Ovary (tissue), 9 donors: ENCODE results near the gene BBS9. TPM values are rescaled to one million over a fixed set of nuclear protein-coding genes. Genes with fewer than 3 reads are reported as not detected.

ENCODE experiments used
- DNase-seq, 5 donors: peaks; one replicate each; pipeline ENCODE4 v3.0.0-alpha.2; 2019 to 2020
- H3K27ac ChIP-seq, 2 donors: fragments of 200-600 bp; one replicate each; pipeline versions ENCODE4 v1.5.1 to v1.8.0; 2019 to 2022
- H3K27me3 ChIP-seq: fragments of 200-600 bp; one replicate; pipeline ENCODE4 v1.8.0; 2022
- H3K36me3 ChIP-seq: fragments of 200-600 bp; sonication (generic); one replicate; pipeline ENCODE4 v1.5.1; 2019
- H3K4me1 ChIP-seq: one replicate; pipeline ENCODE4 v1.8.1; 2013; ENCODE audit warnings: mild to moderate bottlenecking, moderate library complexity; ENCODE audit not compliant: insufficient read depth
- H3K4me3 ChIP-seq: fragments of 200-600 bp; sonication (generic); one replicate; pipeline ENCODE4 v1.5.1; 2017
- H3K9me3 ChIP-seq, 2 donors: fragments of 200-600 bp in 1 of 2; sonication (generic) in 1 of 2; one replicate each; pipeline versions ENCODE4 v1.5.1 to v1.8.1; 2013 to 2019; ENCODE audit warnings: mild to moderate bottlenecking in 1 of 2, moderate library complexity in 1 of 2
- EP300 ChIP-seq: sonication (generic); formaldehyde crosslinking; IDR thresholded peaks from one replicate; pipeline ENCODE4 v1.6.1; 2017; ENCODE audit warnings: antibody characterized with exemption
- POLR2A ChIP-seq: fragments of 450-650 bp; IDR thresholded peaks from one replicate; pipeline ENCODE4 v1.6.1; 2017; ENCODE audit warnings: antibody characterized with exemption, mild to moderate bottlenecking, moderate library complexity
- WGBS, 3 donors: extraction: QIAGEN DNeasy Blood & Tissue Kit in 1 of 3; methylation state at CpG; one replicate each; pipeline versions ENCODE4 v1.1.5 to v1.1.7; 2013 to 2017; 5-methylcytosine and 5-hydroxymethylcytosine counted together
- intact Hi-C, 4 donors: fragments of 100-400 bp; cut with DNase I; formaldehyde crosslinking; loops; one replicate each; pipeline versions ENCODE4 v1.11.0 to v1.15.1; 2022 to 2023
- polyA plus RNA-seq, 2 donors: library from polyadenylated mRNA; stranded (reverse); fragments of 200-250 nt in 1 of 2; fragments of 350-450 nt in 1 of 2; fragmentation: Illumina TruSeq in 1 of 2; extraction: RNeasy Lipid Tissue Mini Kit (QIAGEN cat#74804) in 1 of 2; gene quantifications; one replicate each; pipeline ENCODE4 v1.2.3, GENCODE V29; 2013 to 2014
- total RNA-seq, 7 donors: library from RNA; depleted of rRNA in 2 of 7; stranded (reverse); fragments of >200 nt in 2 of 7; fragmentation: NEBNext Ultra II Directional in 3 of 7; extraction: Animal tissue kit (Norgen Biotek cat#: 25700) in 3 of 7; gene quantifications; one replicate each; pipeline versions ENCODE4 v1.1.0 to v1.2.4, GENCODE V29; 2016 to 2023
- TF ChIP-seq, protein P1 (sequence below), 3 donors: fragments of 450-650 bp in 2 of 3; fragments of 200-600 bp in 1 of 3; IDR thresholded peaks; one replicate each; pipeline versions ENCODE4 v1.5.1 to v1.8.0; 2016 to 2022; ENCODE audit warnings: antibody characterized with exemption in 3 of 3, mild to moderate bottlenecking in 1 of 3
- donor health status: DM: no; HTN: no; CAD: no; lungs with moderate emphysema.
- donor health status: DM: no; HTN: no; CAD: no.
- donor health status: Bipolar disorder and iron deficiency.
- donor health status: DM: yes; HTN: yes; CAD: no.
- donor health status: DM: no; HTN: no; CAD: no.
- donor health status: DM: yes; HTN: yes; CAD: no.

The BBS9 gene
- total and polyA plus RNA-seq, 9 donors = 8.1 to 42.0 (median 29.7) TPM

DNA sequence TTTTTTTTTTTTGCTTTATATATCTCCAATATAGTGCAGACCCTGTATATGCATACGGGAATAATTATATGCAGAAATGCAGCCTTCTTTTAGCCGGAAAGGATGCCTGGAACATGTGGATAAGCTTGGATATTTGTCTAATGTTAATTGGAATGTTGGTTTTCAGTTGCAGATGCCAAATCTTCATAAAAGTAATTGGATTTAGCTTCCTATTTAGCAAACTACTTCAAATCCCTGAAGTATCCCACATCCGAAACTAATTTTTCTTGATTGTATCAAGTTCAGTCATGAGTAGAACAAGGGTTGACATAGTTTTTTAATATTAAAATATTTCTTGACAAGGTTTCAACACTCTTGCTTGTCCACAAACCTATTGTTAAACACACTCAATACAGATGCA is 281.7 kb downstream of the BBS9 start:
- no peaks in the 10 kb centered on the region for H3K36me3 ChIP-seq
- H3K27ac ChIP-seq = no peak overlapping the region
- no peak for DNase-seq
- intact Hi-C loops = no loop called here
- no peak overlapping the region for H3K4me3 ChIP-seq
- H3K9me3 ChIP-seq = no peaks in the 10 kb centered on the region
- WGBS, 3 donors = 81 to 87% (median 86%) methylated on average over 3 of the region's 3 CpGs
- no peaks in the 10 kb centered on the region for H3K4me1 ChIP-seq
- TF ChIP-seq POLR2A (no peak), EP300 (no peak)
- H3K27me3 ChIP-seq = no peaks in the 10 kb centered on the region

DNA sequence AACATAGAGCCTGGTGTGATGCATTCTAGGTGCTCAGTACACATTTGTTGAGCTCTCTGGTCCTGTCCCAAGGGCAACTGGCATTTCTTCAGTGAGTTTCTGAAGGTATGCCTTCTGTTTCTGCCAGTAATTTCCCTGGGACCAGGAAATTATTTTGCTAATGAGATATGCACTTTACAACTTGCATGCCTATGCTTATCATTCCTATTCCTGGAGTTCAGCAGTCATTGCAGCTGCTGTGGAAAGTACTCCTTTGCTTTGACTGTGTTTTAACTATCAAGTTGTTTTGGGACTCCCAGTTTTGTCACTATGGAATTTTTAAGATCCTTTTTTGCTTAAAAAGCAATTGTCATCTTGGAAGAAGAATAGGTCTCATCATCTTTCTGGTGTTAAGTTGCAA is 283.0 kb downstream of the BBS9 start:
- no peaks in the 10 kb centered on the region for H3K36me3 ChIP-seq
- no peak overlapping the region for H3K27ac ChIP-seq
- H3K4me1 ChIP-seq = no peaks in the 10 kb centered on the region
- no peak for DNase-seq
- intact Hi-C loops = no loop called here
- no peaks in the 10 kb centered on the region for H3K27me3 ChIP-seq
- no peak for TF ChIP-seq EP300
- TF ChIP-seq POLR2A = no peak
- TF ChIP-seq, protein P1, sequence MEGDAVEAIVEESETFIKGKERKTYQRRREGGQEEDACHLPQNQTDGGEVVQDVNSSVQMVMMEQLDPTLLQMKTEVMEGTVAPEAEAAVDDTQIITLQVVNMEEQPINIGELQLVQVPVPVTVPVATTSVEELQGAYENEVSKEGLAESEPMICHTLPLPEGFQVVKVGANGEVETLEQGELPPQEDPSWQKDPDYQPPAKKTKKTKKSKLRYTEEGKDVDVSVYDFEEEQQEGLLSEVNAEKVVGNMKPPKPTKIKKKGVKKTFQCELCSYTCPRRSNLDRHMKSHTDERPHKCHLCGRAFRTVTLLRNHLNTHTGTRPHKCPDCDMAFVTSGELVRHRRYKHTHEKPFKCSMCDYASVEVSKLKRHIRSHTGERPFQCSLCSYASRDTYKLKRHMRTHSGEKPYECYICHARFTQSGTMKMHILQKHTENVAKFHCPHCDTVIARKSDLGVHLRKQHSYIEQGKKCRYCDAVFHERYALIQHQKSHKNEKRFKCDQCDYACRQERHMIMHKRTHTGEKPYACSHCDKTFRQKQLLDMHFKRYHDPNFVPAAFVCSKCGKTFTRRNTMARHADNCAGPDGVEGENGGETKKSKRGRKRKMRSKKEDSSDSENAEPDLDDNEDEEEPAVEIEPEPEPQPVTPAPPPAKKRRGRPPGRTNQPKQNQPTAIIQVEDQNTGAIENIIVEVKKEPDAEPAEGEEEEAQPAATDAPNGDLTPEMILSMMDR (IDR thresholded peaks at IDR 0.05) = no peak
- H3K4me3 ChIP-seq = no peak overlapping the region
- no peaks in the 10 kb centered on the region for H3K9me3 ChIP-seq

DNA sequence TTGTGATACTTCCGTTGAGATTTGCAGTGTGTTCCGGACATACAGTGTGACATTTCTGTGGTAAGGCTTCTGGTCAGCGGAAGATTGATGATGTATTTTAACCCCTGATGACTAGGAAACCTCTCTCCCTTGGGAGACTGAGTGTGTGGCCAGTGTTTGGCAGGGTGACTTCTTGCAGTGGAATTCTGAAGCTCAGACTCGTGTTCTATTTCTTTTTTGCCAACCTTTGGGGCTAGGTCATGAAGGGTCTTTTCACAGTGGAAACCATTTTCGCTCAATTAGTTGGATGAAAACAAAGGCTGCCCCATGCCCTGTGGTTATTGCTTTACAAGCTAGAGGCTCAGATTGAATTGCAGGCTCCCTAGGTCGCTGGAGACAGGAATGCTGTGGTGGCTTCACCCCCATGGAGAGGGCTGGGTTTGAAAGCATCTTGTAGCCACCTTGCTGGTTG is 288.9 kb downstream of the BBS9 start:
- Histone ChIP-seq H3K4me3 (no peak overlapping the region), H3K4me1 (no peaks in the 10 kb centered on the region), H3K36me3 (no peaks in the 10 kb centered on the region), H3K9me3 (no peaks in the 10 kb centered on the region), H3K27me3 (no peaks in the 10 kb centered on the region), H3K27ac (no peak overlapping the region)
- WGBS, 3 donors = 79 to 83% (median 81%) methylated on average over 6 of the region's 6 CpGs
- intact Hi-C loops = no loop called here
- no peak for DNase-seq
- no peak for TF ChIP-seq POLR2A
- no peak for TF ChIP-seq EP300
- TF ChIP-seq, protein P1 (IDR thresholded peaks at IDR 0.05) = no peak

DNA sequence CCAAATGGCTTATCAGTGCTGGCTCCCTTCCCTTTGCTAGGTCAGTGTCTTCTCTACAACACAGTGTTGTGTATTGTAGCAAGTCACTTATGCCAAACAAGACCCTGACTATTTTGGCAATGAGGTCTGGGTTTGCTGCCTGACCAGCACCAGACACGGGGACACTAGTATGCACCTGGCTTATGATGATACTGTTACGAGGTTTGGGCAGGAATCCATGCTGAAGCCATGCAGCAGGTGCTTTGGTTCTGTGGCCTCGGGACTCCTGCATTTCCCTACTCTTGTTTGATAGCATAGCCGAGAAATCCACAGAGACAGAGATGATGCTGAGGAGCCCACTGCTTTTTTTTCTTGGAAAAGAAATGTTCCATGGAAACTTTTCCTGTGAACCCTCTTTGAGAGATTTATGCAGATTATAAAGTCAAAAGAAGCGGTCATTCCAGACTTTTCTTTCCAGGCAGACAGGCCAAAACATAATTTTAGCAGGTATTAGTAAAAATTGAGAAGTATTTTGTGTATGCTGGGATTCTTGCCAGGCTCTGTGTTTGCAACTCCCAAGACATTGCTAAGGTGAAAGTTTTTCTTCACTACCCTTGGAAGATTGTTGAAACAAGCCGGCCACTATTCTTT is 291.1 kb downstream of the BBS9 start:
- DNase-seq = no peak
- Histone ChIP-seq H3K36me3 (no peaks in the 10 kb centered on the region), H3K4me3 (no peak overlapping the region), H3K27me3 (no peaks in the 10 kb centered on the region), H3K4me1 (no peaks in the 10 kb centered on the region), H3K9me3 (no peaks in the 10 kb centered on the region), H3K27ac (no peak overlapping the region)
- TF ChIP-seq POLR2A (no peak), EP300 (no peak)
- TF ChIP-seq, protein P1 (IDR thresholded peaks at IDR 0.05) = no peak
- 42 to 78% (median 56%) methylated on average over 6 of the region's 6 CpGs for WGBS, 3 donors
- intact Hi-C loops = no loop called here

DNA sequence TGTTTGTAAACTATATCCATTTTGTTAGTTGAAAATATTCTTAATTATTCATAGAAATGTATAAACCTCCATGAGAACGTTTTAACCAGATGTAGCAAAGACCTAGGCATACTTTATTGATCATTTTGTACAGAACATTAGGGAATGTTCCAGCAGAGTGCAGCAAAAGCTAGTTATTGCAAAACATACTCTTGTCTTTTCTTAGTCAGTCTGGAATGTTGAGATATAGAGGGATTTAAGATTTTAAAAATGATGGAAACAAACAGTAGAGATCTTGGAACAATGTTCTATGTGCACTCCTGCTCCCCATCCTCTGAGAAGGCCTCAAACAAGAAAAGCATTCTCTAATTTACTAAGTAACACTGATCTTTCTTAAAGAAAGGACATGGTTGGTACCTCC is 292.1 kb downstream of the BBS9 start:
- intact Hi-C loops = no loop called here
- DNase-seq = no peak
- WGBS, 3 donors = 16 to 19% (median 19%) methylated on average over 1 of the region's 1 CpG
- TF ChIP-seq, protein P1 (IDR thresholded peaks at IDR 0.05) = no peak
- TF ChIP-seq POLR2A (no peak), EP300 (no peak)
- Histone ChIP-seq H3K27ac (no peak overlapping the region), H3K9me3 (no peaks in the 10 kb centered on the region), H3K4me1 (no peaks in the 10 kb centered on the region), H3K36me3 (no peaks in the 10 kb centered on the region), H3K4me3 (no peak overlapping the region), H3K27me3 (no peaks in the 10 kb centered on the region)
